ENCODE measurements around the gene SLC2A14.
"Not testable (repeated sequence)": the region's sequence is repeated elsewhere in the genome, so short reads cannot be mapped to it uniquely, and the experiment has no call there.

SLC2A14 gene

DNA sequence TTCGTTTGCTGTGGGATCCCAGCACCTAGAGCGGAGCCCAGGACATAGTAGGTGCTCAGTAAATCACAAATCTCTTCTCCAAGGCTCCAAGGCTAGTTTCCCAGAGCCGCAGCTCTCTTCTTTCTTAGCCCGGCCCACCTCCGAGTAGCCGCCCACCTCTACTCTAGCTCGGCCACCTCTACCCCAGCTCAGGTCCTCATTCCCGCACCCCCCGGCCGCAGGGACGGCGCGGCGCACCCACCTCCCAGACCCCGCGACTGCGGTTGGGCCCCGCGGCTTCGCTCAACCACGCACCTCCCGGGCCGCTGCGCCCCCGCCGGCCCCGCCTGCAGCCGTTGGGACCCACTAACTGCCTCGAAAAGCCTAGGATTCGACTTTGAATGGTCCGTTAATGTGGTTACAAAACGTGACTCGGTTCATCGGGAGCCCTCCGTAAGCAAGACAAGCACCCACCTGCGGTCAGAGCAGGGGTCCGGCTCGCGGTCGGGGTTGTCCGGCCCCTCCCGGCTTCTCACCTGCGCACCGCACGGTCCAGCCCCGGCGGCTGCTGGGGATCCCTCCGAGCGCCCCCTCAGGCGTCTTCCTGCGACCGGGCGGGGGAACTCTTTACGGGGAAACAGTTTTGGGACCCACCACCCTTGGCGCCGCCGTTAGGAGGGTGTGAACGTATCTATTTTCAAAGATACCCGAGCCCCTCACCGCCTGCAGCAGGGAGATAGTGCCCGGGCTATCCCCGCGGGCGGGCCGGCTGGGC, at the start of gene SLC2A14:
Gene SLC2A14 (minus strand): TSS at position 350 of the 754 bp plus-strand sequence. CDS start 3,035 bp downstream, outside the sequence.
- H3K4me2 ChIP-seq (ENCODE audit: low read depth, low read length, poor library complexity, severe bottlenecking), result no peak within 1 kb of the TSS
- no peaks in the 10 kb centered on the region for H3K36me3 ChIP-seq (ENCODE audit: insufficient read depth, low read length)
- no peak within 1 kb of the TSS for H3K9ac ChIP-seq (ENCODE audit: low read depth, low read length, poor library complexity, severe bottlenecking)
- no peaks in the 10 kb centered on the region for H3K79me2 ChIP-seq (ENCODE audit: insufficient read depth, low read length)
- no peaks in the 10 kb centered on the region for H3F3A ChIP-seq (ENCODE audit: low read depth)
- H3K9me3 ChIP-seq (ENCODE audit: insufficient read depth, low read depth, low read length), result no peaks in the 10 kb centered on the region
- H3K4me1 ChIP-seq (ENCODE audit: insufficient read depth, low read length, poor library complexity, severe bottlenecking), result no peaks in the 10 kb centered on the region
- H3K9me2 ChIP-seq (replicated peaks; ENCODE audit: low read depth, low read length), result no peaks in the 10 kb centered on the region
- H2AFZ ChIP-seq (ENCODE audit: low read length), result no peak within 1 kb of the TSS
- TF ChIP-seq EZH2phosphoT487 (IDR thresholded peaks at IDR 0.05; ENCODE audit: borderline replicate concordance), result no peak
- TF ChIP-seq, protein P1, sequence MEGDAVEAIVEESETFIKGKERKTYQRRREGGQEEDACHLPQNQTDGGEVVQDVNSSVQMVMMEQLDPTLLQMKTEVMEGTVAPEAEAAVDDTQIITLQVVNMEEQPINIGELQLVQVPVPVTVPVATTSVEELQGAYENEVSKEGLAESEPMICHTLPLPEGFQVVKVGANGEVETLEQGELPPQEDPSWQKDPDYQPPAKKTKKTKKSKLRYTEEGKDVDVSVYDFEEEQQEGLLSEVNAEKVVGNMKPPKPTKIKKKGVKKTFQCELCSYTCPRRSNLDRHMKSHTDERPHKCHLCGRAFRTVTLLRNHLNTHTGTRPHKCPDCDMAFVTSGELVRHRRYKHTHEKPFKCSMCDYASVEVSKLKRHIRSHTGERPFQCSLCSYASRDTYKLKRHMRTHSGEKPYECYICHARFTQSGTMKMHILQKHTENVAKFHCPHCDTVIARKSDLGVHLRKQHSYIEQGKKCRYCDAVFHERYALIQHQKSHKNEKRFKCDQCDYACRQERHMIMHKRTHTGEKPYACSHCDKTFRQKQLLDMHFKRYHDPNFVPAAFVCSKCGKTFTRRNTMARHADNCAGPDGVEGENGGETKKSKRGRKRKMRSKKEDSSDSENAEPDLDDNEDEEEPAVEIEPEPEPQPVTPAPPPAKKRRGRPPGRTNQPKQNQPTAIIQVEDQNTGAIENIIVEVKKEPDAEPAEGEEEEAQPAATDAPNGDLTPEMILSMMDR (conservative IDR thresholded peaks at IDR 0.05; ENCODE audit: low read length), result no peak
- no peak within 1 kb of the TSS for H3K4me3 ChIP-seq (ENCODE audit: low read length, poor library complexity, severe bottlenecking)
- H3K27me3 ChIP-seq (ENCODE audit: insufficient read depth, low read length, poor library complexity, severe bottlenecking), result no peaks in the 10 kb centered on the region
- H4K20me1 ChIP-seq (ENCODE audit: insufficient read depth, low read length, poor library complexity, severe bottlenecking), result no peaks in the 10 kb centered on the region

DNA sequence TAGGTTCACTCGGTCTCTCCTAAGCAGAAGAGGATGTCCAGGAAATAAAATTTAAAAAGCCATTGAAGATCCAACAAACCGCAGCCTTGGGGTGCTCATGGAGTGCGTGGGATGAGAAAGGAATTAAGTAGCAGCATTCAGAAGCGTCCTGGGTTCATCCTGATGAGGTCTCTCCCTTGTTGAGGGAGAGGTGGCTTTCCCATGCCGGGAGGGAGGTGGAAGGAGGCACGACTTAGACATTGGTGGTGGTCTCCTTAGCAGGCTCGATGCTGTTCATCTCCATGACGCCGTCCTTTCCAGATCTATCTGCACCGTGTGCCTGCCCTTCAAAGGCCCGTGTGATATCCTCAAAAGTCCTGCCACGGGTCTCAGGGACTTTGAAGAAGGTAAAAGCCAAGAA, 48.5 kb upstream of the SLC2A14 start:
- not testable (repeated sequence) for H3K4me1 ChIP-seq (ENCODE audit: insufficient read depth, low read length, poor library complexity, severe bottlenecking); H3F3A ChIP-seq (ENCODE audit: low read depth); H3K9me3 ChIP-seq (ENCODE audit: insufficient read depth, low read depth, low read length); H4K20me1 ChIP-seq (ENCODE audit: insufficient read depth, low read length, poor library complexity, severe bottlenecking); H3K27me3 ChIP-seq (ENCODE audit: insufficient read depth, low read length, poor library complexity, severe bottlenecking); H3K4me3 ChIP-seq (ENCODE audit: low read length, poor library complexity, severe bottlenecking); H3K9ac ChIP-seq (ENCODE audit: low read depth, low read length, poor library complexity, severe bottlenecking); H3K9me2 ChIP-seq (replicated peaks; ENCODE audit: low read depth, low read length); H2AFZ ChIP-seq (ENCODE audit: low read length); H3K4me2 ChIP-seq (ENCODE audit: low read depth, low read length, poor library complexity, severe bottlenecking); H3K79me2 ChIP-seq (ENCODE audit: insufficient read depth, low read length)
- peaks cover 65% of the 10 kb centered on the region; the same call in 1 of the 2 replicates for H3K36me3 ChIP-seq (ENCODE audit: insufficient read depth, low read length)

DNA sequence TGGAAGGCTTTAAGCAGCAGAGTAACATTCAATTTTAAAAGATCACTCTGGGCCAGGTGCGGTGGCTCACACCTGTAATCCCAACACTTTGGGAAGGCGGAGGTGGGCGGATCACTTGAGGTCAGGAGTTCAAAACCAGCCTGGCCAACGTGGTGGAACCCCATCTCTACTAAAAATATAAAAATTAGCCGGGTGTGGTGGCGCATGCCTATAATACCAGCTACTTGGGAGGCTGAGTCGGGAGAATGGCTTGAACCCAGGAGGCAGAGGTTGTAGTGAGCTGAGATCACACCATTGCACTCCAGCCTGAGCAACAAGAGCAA, 45.5 kb upstream of the SLC2A14 start:
- H3K9me3 ChIP-seq (ENCODE audit: insufficient read depth, low read depth, low read length); H3F3A ChIP-seq (ENCODE audit: low read depth); H3K9ac ChIP-seq (ENCODE audit: low read depth, low read length, poor library complexity, severe bottlenecking); H3K79me2 ChIP-seq (ENCODE audit: insufficient read depth, low read length); H2AFZ ChIP-seq (ENCODE audit: low read length); H3K9me2 ChIP-seq (replicated peaks; ENCODE audit: low read depth, low read length); H3K4me2 ChIP-seq (ENCODE audit: low read depth, low read length, poor library complexity, severe bottlenecking); H4K20me1 ChIP-seq (ENCODE audit: insufficient read depth, low read length, poor library complexity, severe bottlenecking); H3K4me3 ChIP-seq (ENCODE audit: low read length, poor library complexity, severe bottlenecking); H3K4me1 ChIP-seq (ENCODE audit: insufficient read depth, low read length, poor library complexity, severe bottlenecking); H3K27me3 ChIP-seq (ENCODE audit: insufficient read depth, low read length, poor library complexity, severe bottlenecking): not testable (repeated sequence)
- peaks cover 42% of the 10 kb centered on the region; the same call in 1 of the 2 replicates for H3K36me3 ChIP-seq (ENCODE audit: insufficient read depth, low read length)

DNA sequence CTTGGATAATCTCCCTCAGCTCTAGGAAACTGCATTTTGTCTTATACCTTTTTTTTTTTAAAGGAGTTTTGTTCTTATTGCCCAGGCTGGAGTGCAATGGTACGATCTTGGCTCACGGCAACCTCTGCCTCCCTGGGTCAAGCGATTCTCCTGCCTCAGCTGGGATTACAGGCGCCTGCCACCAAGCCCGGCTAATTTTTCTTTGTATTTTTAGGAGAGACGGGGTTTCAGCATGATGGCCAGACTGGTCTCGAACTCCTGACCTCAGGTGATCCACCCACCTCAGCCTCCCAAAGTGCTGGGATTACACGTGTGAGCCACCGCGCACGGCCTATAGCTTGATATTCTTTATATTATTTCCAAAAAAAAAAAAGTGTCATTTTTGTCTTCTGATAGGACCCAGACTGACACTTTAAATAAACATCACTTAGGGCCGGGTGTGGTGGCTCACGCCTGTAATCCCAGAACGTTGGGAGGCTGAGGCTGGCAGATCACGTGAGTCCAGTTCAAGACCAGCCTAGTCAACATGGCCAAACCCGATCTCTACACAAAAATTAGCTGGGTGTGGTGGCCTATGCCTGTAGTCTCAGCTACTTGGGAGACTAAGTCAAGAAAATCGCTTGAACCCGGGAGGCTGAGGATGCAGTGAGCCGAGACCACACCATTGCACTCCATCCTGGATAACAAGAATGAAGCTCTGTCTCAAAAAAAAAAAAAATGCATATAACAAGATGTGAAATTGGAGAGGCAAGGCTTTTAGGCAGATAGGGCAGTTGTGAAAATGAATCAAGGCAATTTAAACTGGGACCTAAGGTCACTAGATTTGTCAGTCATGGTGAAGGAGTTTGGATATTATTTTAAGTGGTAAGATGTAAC, 44.9 kb upstream of the SLC2A14 start:
- Histone ChIP-seq H3K36me3 (ENCODE audit: insufficient read depth, low read length) (peaks cover 36% of the 10 kb centered on the region; the same call in 1 of the 2 replicates), H3K9me3 (ENCODE audit: insufficient read depth, low read depth, low read length) (no peaks in the 10 kb centered on the region), H4K20me1 (ENCODE audit: insufficient read depth, low read length, poor library complexity, severe bottlenecking) (peaks cover 4% of the 10 kb centered on the region), H3K4me2 (ENCODE audit: low read depth, low read length, poor library complexity, severe bottlenecking) (no peak overlapping the region), H3K79me2 (ENCODE audit: insufficient read depth, low read length) (no peaks in the 10 kb centered on the region; the same call in 1 of the 2 replicates), H3K9ac (ENCODE audit: low read depth, low read length, poor library complexity, severe bottlenecking) (no peak overlapping the region), H3K9me2 (replicated peaks; ENCODE audit: low read depth, low read length) (no peaks in the 10 kb centered on the region), H3K4me3 (ENCODE audit: low read length, poor library complexity, severe bottlenecking) (no peak overlapping the region), H2AFZ (ENCODE audit: low read length) (no peak overlapping the region), H3K27me3 (ENCODE audit: insufficient read depth, low read length, poor library complexity, severe bottlenecking) (no peaks in the 10 kb centered on the region), H3K4me1 (ENCODE audit: insufficient read depth, low read length, poor library complexity, severe bottlenecking) (no peaks in the 10 kb centered on the region), H3F3A (ENCODE audit: low read depth) (no peaks in the 10 kb centered on the region)
- TF ChIP-seq, protein P1 (conservative IDR thresholded peaks at IDR 0.05; ENCODE audit: low read length), result no peak
- TF ChIP-seq EZH2phosphoT487 (IDR thresholded peaks at IDR 0.05; ENCODE audit: borderline replicate concordance), result no peak

Data from Loucy (cell line).